ENCODE results near the gene CEP85. TPM values are rescaled to one million over a fixed set of nuclear protein-coding genes. Genes with fewer than 3 reads are reported as not detected.
A peak's percentile ranks its signal among the peaks of the same experiment; 100 is the strongest.

Gene CEP85
- total and polyA plus RNA-seq, 9 of the 15 experiments (the other 6 are each of a cell fraction or from before 2014, with no cell fraction given), result 42.1 to 140 (median 92.6) TPM

GRCh38 chr1:26234644-26235370 is 807 bp downstream of the CEP85 start (continued):
- no peak for TF ChIP-seq JUND (IDR thresholded peaks at IDR 0.05; ENCODE audit: borderline replicate concordance, low read depth, low read length)
- peak; percentile 27; the same call in 1 of the 3 replicates for TF ChIP-seq JUND (tag; IDR thresholded peaks at IDR 0.05; ENCODE audit: borderline replicate concordance, low read depth, low read length)
- peak; percentile 69 for TF ChIP-seq CREM (IDR thresholded peaks at IDR 0.05; ENCODE audit: low read depth)
- TF ChIP-seq HDAC1 (IDR thresholded peaks at IDR 0.05), result peak in 1 of 2 experiments; percentile 64; a peak in 2 of 4 replicates
- TF ChIP-seq GATAD2A (IDR thresholded peaks at IDR 0.05), result no peak
- peak; percentile 76; the same call in 1 of the 2 replicates for TF ChIP-seq LARP7 (IDR thresholded peaks at IDR 0.05)
- peak; percentile 31 for TF ChIP-seq EP400 (IDR thresholded peaks at IDR 0.05)
- TF ChIP-seq, protein P1, sequence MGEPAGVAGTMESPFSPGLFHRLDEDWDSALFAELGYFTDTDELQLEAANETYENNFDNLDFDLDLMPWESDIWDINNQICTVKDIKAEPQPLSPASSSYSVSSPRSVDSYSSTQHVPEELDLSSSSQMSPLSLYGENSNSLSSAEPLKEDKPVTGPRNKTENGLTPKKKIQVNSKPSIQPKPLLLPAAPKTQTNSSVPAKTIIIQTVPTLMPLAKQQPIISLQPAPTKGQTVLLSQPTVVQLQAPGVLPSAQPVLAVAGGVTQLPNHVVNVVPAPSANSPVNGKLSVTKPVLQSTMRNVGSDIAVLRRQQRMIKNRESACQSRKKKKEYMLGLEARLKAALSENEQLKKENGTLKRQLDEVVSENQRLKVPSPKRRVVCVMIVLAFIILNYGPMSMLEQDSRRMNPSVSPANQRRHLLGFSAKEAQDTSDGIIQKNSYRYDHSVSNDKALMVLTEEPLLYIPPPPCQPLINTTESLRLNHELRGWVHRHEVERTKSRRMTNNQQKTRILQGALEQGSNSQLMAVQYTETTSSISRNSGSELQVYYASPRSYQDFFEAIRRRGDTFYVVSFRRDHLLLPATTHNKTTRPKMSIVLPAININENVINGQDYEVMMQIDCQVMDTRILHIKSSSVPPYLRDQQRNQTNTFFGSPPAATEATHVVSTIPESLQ (CRISPR knock-in tag; IDR thresholded peaks at IDR 0.05), result peak; percentile 58; the same call in 1 of the 2 replicates
- TF ChIP-seq MYBL2 (IDR thresholded peaks at IDR 0.05; ENCODE audit: low read depth), result peak; percentile 20; the same call in 1 of the 2 replicates
- TF ChIP-seq MYBL2 (CRISPR knock-in tag; IDR thresholded peaks at IDR 0.05; ENCODE audit: borderline replicate concordance), result no peak
- peak; percentile 31; the same call in 1 of the 2 replicates for TF ChIP-seq PHF21A (IDR thresholded peaks at IDR 0.05; ENCODE audit: borderline replicate concordance, low read depth)
- peak; percentile 59 for TF ChIP-seq L3MBTL2 (IDR thresholded peaks at IDR 0.05)
- TF ChIP-seq ZNF609 (CRISPR knock-in tag; IDR thresholded peaks at IDR 0.05; ENCODE audit: borderline replicate concordance), result peak; percentile 94
- TF ChIP-seq ZNF639 (CRISPR knock-in tag; conservative IDR thresholded peaks at IDR 0.05 in 1 of 2, IDR thresholded peaks at IDR 0.05 in 1 of 2), result no peak
- no peak for TF ChIP-seq ZNF695 (CRISPR knock-in tag; IDR thresholded peaks at IDR 0.05)

Measured in K562 (cell line).